Transverse colon (tissue), 4 donors: ENCODE measurements around the gene JAGN1. TPM values are rescaled to one million over a fixed set of nuclear protein-coding genes. Genes with fewer than 3 reads are reported as not detected.

Source experiments
- DNase-seq: peaks from one replicate; pipeline ENCODE4 v3.0.0-alpha.2; 2019
- H3K27ac ChIP-seq, 4 donors: fragments of 200-600 bp; sonication (generic); 2 replicates each; pipeline ENCODE4 v1.5.1; 2016 to 2018; ENCODE audit warnings: inconsistent platforms in 4 of 4
- H3K27me3 ChIP-seq: fragments of 200-600 bp; sonication (generic); 2 replicates; pipeline ENCODE4 v1.5.1; 2017; ENCODE audit warnings: inconsistent platforms
- H3K36me3 ChIP-seq, 4 donors: fragments of 200-600 bp; sonication (generic); 2 replicates each; pipeline ENCODE4 v1.5.1; 2017 to 2019; ENCODE audit warnings: inconsistent platforms in 4 of 4
- H3K4me1 ChIP-seq, 4 donors: fragments of 200-600 bp; sonication (generic); 2 replicates each; pipeline ENCODE4 v1.5.1; 2017 to 2020; ENCODE audit warnings: inconsistent platforms in 4 of 4
- H3K4me3 ChIP-seq, 4 donors: fragments of 200-600 bp; sonication (generic); 1 replicate in 1 of 4; 2 replicates in 3 of 4; pipeline versions ENCODE4 v1.5.1 to v1.6.1; 2017 to 2019; ENCODE audit warnings: inconsistent platforms in 4 of 4
- H3K9me3 ChIP-seq, 2 donors: fragments of 200-600 bp; sonication (generic); 2 replicates each; pipeline ENCODE4 v1.5.1; 2017 to 2019; ENCODE audit warnings: inconsistent platforms in 2 of 2
- EP300 ChIP-seq: sonication (generic); formaldehyde crosslinking; IDR thresholded peaks from one replicate; pipeline ENCODE4 v1.6.1; 2017; ENCODE audit warnings: antibody characterized with exemption, low read depth
- POLR2A ChIP-seq: fragments of 450-650 bp; IDR thresholded peaks from one replicate; pipeline ENCODE4 v1.6.1; 2016; ENCODE audit warnings: antibody characterized with exemption, mild to moderate bottlenecking, moderate library complexity
- POLR2AphosphoS5 ChIP-seq, 3 donors: sonication (generic); formaldehyde crosslinking; IDR thresholded peaks; one replicate each; pipeline ENCODE4 v1.6.1; 2016; ENCODE audit warnings: antibody characterized with exemption in 3 of 3
- WGBS, 2 donors: methylation state at CpG; one replicate each; pipeline ENCODE4 v1.1.5; 2018; ENCODE audit warnings: low coverage in 1 of 2; 5-methylcytosine and 5-hydroxymethylcytosine counted together
- in situ Hi-C, 4 donors: fragments of 200-750 bp; cut with MboI; loops; one replicate each; pipeline versions ENCODE4 v1.15.0 to v1.15.1; 2017; ENCODE audit warnings: low sequenced_read_pairs in 3 of 4, low pct_ligation_motif_present in 1 of 4, low pct_unique_long_range_greater_than_20kb in 1 of 4
- intact Hi-C: fragments of 100-400 bp; cut with DNase I; formaldehyde crosslinking; loops from one replicate; pipeline ENCODE4 v1.15.1; 2023; ENCODE audit warnings: low total_unique reads
- total RNA-seq, 4 donors: library from RNA; depleted of rRNA; stranded (reverse); fragments of >200 nt; gene quantifications; one replicate each; pipeline ENCODE4 v1.1.0, GENCODE V29; 2016
- TF ChIP-seq, protein P1 (sequence below), 5 experiments: fragments of 200-600 bp in 3 of 5; fragments of 450-650 bp in 2 of 5; sonication (generic) in 3 of 5; IDR thresholded peaks; 1 replicate in 2 of 5; 2 replicates in 3 of 5; pipeline ENCODE4 v1.5.1; 2016 to 2017; ENCODE audit warnings: antibody characterized with exemption in 5 of 5, inconsistent platforms in 3 of 5, mild to moderate bottlenecking in 2 of 5, moderate library complexity in 1 of 5

The JAGN1 gene
- total RNA-seq, 4 donors from 2014 or later, result 5.8 to 73.0 (median 28.5) TPM

DNA sequence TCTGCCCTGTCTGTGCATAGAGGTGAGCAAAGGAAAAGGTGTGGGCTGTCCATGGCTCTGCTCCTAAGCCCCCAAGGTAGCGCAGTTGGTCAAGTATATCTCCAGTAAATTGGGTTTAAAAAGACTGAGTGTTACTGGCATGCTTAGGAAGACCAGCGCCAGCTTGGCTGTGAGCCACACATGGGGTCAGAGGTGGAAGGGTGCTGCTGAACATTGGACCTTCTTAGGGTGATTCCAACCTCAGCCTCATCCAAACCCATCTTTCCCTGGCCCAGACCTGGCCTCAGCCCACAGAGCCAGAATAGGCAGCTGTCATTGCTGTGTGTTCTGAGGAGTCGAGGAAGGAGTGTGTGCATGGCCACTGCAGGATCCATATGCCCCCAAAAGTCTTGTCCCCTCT, 17.9 kb downstream of the JAGN1 start:
- Histone ChIP-seq H3K4me3 (no peak overlapping the region), H3K27me3 (no peaks in the 10 kb centered on the region), H3K4me1 (peaks cover 0 to 9% (median 4%) of the 10 kb centered on the region in 4 donors), H3K27ac (no peak overlapping the region), H3K9me3 (no peaks in the 10 kb centered on the region), H3K36me3 (peaks cover 0 to 6% (median 0%) of the 10 kb centered on the region in 4 donors)
- no peak for DNase-seq
- intact Hi-C loops (no loop called here), in situ Hi-C loops (no loop called here)
- WGBS, 2 donors, result 80 to 83% methylated on average over 1 to 3 of the region's 3 CpGs
- TF ChIP-seq EP300 (no peak), POLR2A (no peak), POLR2AphosphoS5 (IDR thresholded peaks at IDR 0.05) (no peak)
- TF ChIP-seq, protein P1, sequence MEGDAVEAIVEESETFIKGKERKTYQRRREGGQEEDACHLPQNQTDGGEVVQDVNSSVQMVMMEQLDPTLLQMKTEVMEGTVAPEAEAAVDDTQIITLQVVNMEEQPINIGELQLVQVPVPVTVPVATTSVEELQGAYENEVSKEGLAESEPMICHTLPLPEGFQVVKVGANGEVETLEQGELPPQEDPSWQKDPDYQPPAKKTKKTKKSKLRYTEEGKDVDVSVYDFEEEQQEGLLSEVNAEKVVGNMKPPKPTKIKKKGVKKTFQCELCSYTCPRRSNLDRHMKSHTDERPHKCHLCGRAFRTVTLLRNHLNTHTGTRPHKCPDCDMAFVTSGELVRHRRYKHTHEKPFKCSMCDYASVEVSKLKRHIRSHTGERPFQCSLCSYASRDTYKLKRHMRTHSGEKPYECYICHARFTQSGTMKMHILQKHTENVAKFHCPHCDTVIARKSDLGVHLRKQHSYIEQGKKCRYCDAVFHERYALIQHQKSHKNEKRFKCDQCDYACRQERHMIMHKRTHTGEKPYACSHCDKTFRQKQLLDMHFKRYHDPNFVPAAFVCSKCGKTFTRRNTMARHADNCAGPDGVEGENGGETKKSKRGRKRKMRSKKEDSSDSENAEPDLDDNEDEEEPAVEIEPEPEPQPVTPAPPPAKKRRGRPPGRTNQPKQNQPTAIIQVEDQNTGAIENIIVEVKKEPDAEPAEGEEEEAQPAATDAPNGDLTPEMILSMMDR (IDR thresholded peaks at IDR 0.05), result no peak

DNA sequence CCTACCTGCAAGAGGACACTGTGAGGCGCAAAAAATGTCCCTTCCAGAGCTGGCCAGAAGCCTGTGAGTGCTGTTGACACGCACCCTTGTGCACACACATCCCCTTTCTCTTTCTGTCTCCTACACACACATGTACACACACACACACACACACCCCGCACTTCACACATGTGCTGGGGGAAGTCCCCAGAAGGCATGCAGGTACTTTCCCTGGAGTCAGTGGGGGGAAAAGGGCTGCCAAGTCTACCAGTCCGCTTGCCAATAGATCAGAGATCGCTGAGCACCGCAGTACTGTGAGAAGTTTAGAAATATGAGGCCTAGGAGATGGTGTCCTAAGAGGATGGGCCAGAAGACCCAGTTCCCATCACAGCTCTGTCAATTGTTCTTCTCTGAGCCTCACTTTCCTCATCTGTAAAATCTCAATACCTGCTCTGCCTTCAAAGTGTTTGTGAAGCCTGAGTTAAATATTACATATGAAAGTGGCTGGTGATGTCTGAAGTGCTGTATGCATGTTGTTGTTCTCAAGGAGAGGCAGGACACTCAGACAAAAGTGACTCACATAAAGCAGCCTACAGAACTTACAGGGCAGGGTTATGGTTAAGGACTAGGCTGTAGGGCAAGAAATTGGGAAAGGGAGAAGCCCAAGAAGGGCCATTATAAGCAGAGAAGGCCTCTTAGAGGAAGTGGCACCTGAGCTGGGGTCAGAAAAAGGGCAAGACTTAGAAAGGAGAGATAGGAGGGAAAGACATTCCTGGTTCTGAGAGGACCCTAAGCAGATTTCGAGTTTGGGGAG, 19.0 kb downstream of the JAGN1 start:
- no peaks in the 10 kb centered on the region for H3K27me3 ChIP-seq
- H3K4me1 ChIP-seq, result peaks cover 3 to 13% (median 6%) of the 10 kb centered on the region in 4 donors
- H3K36me3 ChIP-seq, result peaks cover 0 to 6% (median 0%) of the 10 kb centered on the region in 4 donors
- no peaks in the 10 kb centered on the region for H3K9me3 ChIP-seq
- intact Hi-C loops (loop anchor here (10.0 kb wide), 1 partner anchor 65 kb away; the partner anchor contains the start of gene RPUSD3), in situ Hi-C loops (no loop called here)
- H3K4me3 ChIP-seq, result no peak overlapping the region
- H3K27ac ChIP-seq, result no peak overlapping the region
- no peak for DNase-seq
- no peak for TF ChIP-seq POLR2A
- TF ChIP-seq EP300, result no peak
- TF ChIP-seq, protein P1 (IDR thresholded peaks at IDR 0.05), result no peak
- TF ChIP-seq POLR2AphosphoS5 (IDR thresholded peaks at IDR 0.05), result no peak
- 56 to 91% methylated on average over 1 to 7 of the region's 7 CpGs for WGBS, 2 donors

DNA sequence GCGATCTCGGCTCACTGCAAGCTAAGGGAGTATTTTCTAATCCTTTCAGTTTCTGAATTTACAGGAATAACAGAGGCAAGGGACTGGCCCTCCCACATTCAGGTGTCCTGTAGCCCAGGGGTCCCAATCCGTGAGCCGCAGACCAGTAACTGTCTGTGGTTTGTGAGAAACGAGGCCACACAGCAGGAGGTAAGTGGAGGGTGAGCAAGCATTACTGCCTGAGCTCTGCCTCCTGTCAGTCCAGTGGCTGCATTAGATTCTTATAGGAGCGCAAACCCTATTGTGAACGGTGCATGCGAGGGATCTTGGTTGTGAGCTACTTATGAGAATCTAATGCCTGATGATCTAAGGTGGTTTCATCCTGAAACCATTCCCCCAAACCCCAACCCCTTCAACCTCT, 21.5 kb downstream of the JAGN1 start:
- H3K27ac ChIP-seq, result no peak overlapping the region
- no peaks in the 10 kb centered on the region for H3K9me3 ChIP-seq
- peaks cover 13 to 31% (median 26%) of the 10 kb centered on the region in 4 donors for H3K4me1 ChIP-seq
- H3K4me3 ChIP-seq, result no peak overlapping the region
- intact Hi-C loops (loop anchor here (10.0 kb wide), 1 partner anchor 67 kb away; the partner anchor contains the start of gene RPUSD3), in situ Hi-C loops (no loop called here)
- WGBS, 2 donors, result 80 to 95% methylated on average over 4 to 8 of the region's 8 CpGs
- H3K36me3 ChIP-seq, result peaks cover 0 to 2% (median 0%) of the 10 kb centered on the region in 4 donors
- TF ChIP-seq EP300, result no peak
- TF ChIP-seq, protein P1 (IDR thresholded peaks at IDR 0.05), result no peak
- TF ChIP-seq POLR2AphosphoS5 (IDR thresholded peaks at IDR 0.05), result no peak
- TF ChIP-seq POLR2A, result no peak
- no peak for DNase-seq
- no peaks in the 10 kb centered on the region for H3K27me3 ChIP-seq

DNA sequence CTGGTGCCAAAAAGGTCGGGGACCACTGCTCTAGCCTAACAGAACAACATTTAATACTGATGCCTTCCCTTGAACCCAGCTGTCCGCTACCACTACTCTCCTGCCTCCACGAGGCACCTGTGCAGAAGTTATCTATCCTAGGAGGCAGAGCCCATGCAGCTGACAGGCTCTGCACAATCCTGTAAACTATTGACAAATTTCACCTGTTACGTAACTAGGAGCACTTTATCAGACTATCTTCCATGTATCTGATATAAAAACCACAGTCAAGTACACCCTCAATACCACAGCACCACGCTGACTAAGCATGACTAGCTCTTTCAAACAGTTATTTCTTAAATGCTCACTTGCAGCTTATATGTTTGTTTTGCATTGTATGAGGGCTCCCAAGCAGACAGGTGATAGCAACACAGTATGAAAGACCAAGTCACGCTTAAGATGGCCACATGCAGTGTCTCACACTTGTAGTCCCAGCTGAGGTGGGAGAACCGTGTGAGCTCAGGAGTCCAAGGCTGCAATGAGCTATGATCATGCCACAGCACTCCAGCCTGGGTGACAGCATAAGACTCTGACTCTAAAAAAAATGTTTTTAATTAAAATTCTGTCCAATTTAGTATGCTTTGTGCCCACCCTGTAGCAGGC, 22.0 kb downstream of the JAGN1 start:
- H3K27me3 ChIP-seq, result no peaks in the 10 kb centered on the region
- H3K9me3 ChIP-seq, result no peaks in the 10 kb centered on the region
- peaks cover 15 to 36% (median 30%) of the 10 kb centered on the region in 4 donors for H3K4me1 ChIP-seq
- TF ChIP-seq POLR2A (no peak), POLR2AphosphoS5 (IDR thresholded peaks at IDR 0.05) (no peak), EP300 (no peak)
- TF ChIP-seq, protein P1 (IDR thresholded peaks at IDR 0.05), result no peak
- H3K4me3 ChIP-seq, result no peak overlapping the region
- no peaks in the 10 kb centered on the region for H3K36me3 ChIP-seq
- no peak for DNase-seq
- no peak overlapping the region for H3K27ac ChIP-seq
- 76% methylated on average over 5 to 7 of the region's 7 CpGs for WGBS, 2 donors
- intact Hi-C loops (loop anchor here (10.0 kb wide), 1 partner anchor 68 kb away; the partner anchor contains the start of gene RPUSD3), in situ Hi-C loops (no loop called here)
